BLaER1 (cell line): ENCODE data around the gene TNS1.
"Not testable (repeated sequence)": the region's sequence is repeated elsewhere in the genome, so short reads cannot be mapped to it uniquely, and the experiment has no call there.

Experiments used
- H3K27ac ChIP-seq: shearing (Covaris generic); formaldehyde crosslinking; 2 replicates; pipeline ENCODE4 v1.8.1; 2022
- H3K27me3 ChIP-seq: shearing (Covaris generic); formaldehyde crosslinking; 2 replicates; pipeline ENCODE4 v1.8.1; 2022
- H3K36me3 ChIP-seq: shearing (Covaris generic); formaldehyde crosslinking; 2 replicates; pipeline ENCODE4 v1.8.1; 2022
- H3K4me1 ChIP-seq: shearing (Covaris generic); formaldehyde crosslinking; 2 replicates; pipeline ENCODE4 v1.8.1; 2022
- H3K4me2 ChIP-seq: shearing (Covaris generic); formaldehyde crosslinking; 2 replicates; pipeline ENCODE4 v1.8.1; 2022
- H3K4me3 ChIP-seq: shearing (Covaris generic); formaldehyde crosslinking; 2 replicates; pipeline ENCODE4 v1.8.1; 2022
- H3K9ac ChIP-seq: shearing (Covaris generic); formaldehyde crosslinking; 2 replicates; pipeline ENCODE4 v1.8.1; 2022
- H3K9me3 ChIP-seq: shearing (Covaris generic); formaldehyde crosslinking; 2 replicates; pipeline ENCODE4 v1.8.1; 2022
- H4K20me1 ChIP-seq: shearing (Covaris generic); formaldehyde crosslinking; 2 replicates; pipeline ENCODE4 v1.8.1; 2022
- Cebpa-rat ChIP-seq: shearing (Covaris generic); IDR thresholded peaks from 2 replicates; pipeline ENCODE4 v1.8.1; 2022

Gene TNS1

GRCh38 chr2:218024336-218024735 lies 21.5 kb upstream of the TNS1 start:
- no peak for TF ChIP-seq Cebpa-rat
- H3K9ac ChIP-seq = 0 out of 2 replicates have a peak overlapping the region, but pooled peaks have one; percentile 9
- no peaks in the 10 kb centered on the region for H3K27me3 ChIP-seq
- peaks cover 100% of the 10 kb centered on the region for H3K4me1 ChIP-seq
- H3K9me3 ChIP-seq = no peaks in the 10 kb centered on the region
- H3K36me3 ChIP-seq = no peaks in the 10 kb centered on the region
- no peak overlapping the region for H3K4me3 ChIP-seq
- H3K27ac ChIP-seq = 0 out of 2 replicates have a peak overlapping the region, but pooled peaks have one; percentile 45
- no peaks in the 10 kb centered on the region for H4K20me1 ChIP-seq
- H3K4me2 ChIP-seq = peak overlapping the region; percentile 98

- Histone ChIP-seq H3K4me1 (peaks cover 100% of the 10 kb centered on the region), H3K27me3 (no peaks in the 10 kb centered on the region), H3K4me2 (peak overlapping the region; percentile 98), H3K4me3 (no peak overlapping the region), H4K20me1 (no peaks in the 10 kb centered on the region), H3K9ac (no peak overlapping the region), H3K36me3 (no peaks in the 10 kb centered on the region), H3K9me3 (no peaks in the 10 kb centered on the region), H3K27ac (peak overlapping the region; percentile 93)
- no peak for TF ChIP-seq Cebpa-rat
These were observed 20.8 kb upstream of the TNS1 start for GRCh38 chr2:218023636-218024035.

GRCh38 chr2:218022851-218023530 lies 20.2 kb upstream of the TNS1 start:
- H3K27ac ChIP-seq = peak overlapping the region; percentile 93
- H3K9ac ChIP-seq = no peak overlapping the region
- no peaks in the 10 kb centered on the region for H3K27me3 ChIP-seq
- no peaks in the 10 kb centered on the region for H3K9me3 ChIP-seq
- H4K20me1 ChIP-seq = no peaks in the 10 kb centered on the region
- no peak overlapping the region for H3K4me3 ChIP-seq
- no peak for TF ChIP-seq Cebpa-rat
- peak overlapping the region; percentile 98 for H3K4me2 ChIP-seq
- no peaks in the 10 kb centered on the region for H3K36me3 ChIP-seq
- peaks cover 100% of the 10 kb centered on the region for H3K4me1 ChIP-seq

GRCh38 chr2:218022131-218022850 lies 19.5 kb upstream of the TNS1 start:
- Histone ChIP-seq H3K4me1 (peaks cover 100% of the 10 kb centered on the region), H3K4me3 (no peak overlapping the region), H3K9ac (peak overlapping the region; percentile 82), H3K36me3 (no peaks in the 10 kb centered on the region), H3K27ac (peak overlapping the region; percentile 93), H3K4me2 (peak overlapping the region; percentile 98), H3K27me3 (no peaks in the 10 kb centered on the region), H4K20me1 (no peaks in the 10 kb centered on the region), H3K9me3 (no peaks in the 10 kb centered on the region)
- TF ChIP-seq Cebpa-rat = no peak

- Histone ChIP-seq H3K36me3 (no peaks in the 10 kb centered on the region), H3K4me1 (peaks cover 100% of the 10 kb centered on the region), H3K9ac (peak overlapping the region; percentile 82), H3K27ac (peak overlapping the region; percentile 93), H3K9me3 (no peaks in the 10 kb centered on the region), H4K20me1 (no peaks in the 10 kb centered on the region), H3K27me3 (no peaks in the 10 kb centered on the region), H3K4me2 (peak overlapping the region; percentile 98), H3K4me3 (peak overlapping the region; percentile 52; the same call in 1 of the 2 replicates)
- no peak for TF ChIP-seq Cebpa-rat
These were observed 18.8 kb upstream of the TNS1 start for GRCh38 chr2:218021536-218022071.

GRCh38 chr2:218020966-218021535 lies 18.3 kb upstream of the TNS1 start:
- peak; percentile 41; the same call in 1 of the 2 replicates for TF ChIP-seq Cebpa-rat
- H3K4me2 ChIP-seq = peak overlapping the region; percentile 98
- H3K4me3 ChIP-seq = peak overlapping the region; percentile 52
- peak overlapping the region; percentile 82 for H3K9ac ChIP-seq
- no peaks in the 10 kb centered on the region for H3K36me3 ChIP-seq
- H4K20me1 ChIP-seq = no peaks in the 10 kb centered on the region
- no peaks in the 10 kb centered on the region for H3K27me3 ChIP-seq
- H3K4me1 ChIP-seq = peaks cover 100% of the 10 kb centered on the region
- peak overlapping the region; percentile 93 for H3K27ac ChIP-seq
- H3K9me3 ChIP-seq = no peaks in the 10 kb centered on the region

GRCh38 chr2:218020281-218020680 lies 17.5 kb upstream of the TNS1 start:
- Histone ChIP-seq H4K20me1 (no peaks in the 10 kb centered on the region), H3K4me3 (peak overlapping the region; percentile 52), H3K27ac (peak overlapping the region; percentile 93), H3K4me2 (peak overlapping the region; percentile 98), H3K9me3 (no peaks in the 10 kb centered on the region), H3K36me3 (no peaks in the 10 kb centered on the region), H3K27me3 (no peaks in the 10 kb centered on the region), H3K9ac (peak overlapping the region; percentile 82), H3K4me1 (peaks cover 100% of the 10 kb centered on the region)
- no peak for TF ChIP-seq Cebpa-rat

GRCh38 chr2:218019411-218020060 lies 16.7 kb upstream of the TNS1 start:
- TF ChIP-seq Cebpa-rat = no peak
- peaks cover 100% of the 10 kb centered on the region for H3K4me1 ChIP-seq
- peak overlapping the region; percentile 52 for H3K4me3 ChIP-seq
- no peaks in the 10 kb centered on the region for H4K20me1 ChIP-seq
- no peaks in the 10 kb centered on the region for H3K9me3 ChIP-seq
- no peaks in the 10 kb centered on the region for H3K36me3 ChIP-seq
- H3K27ac ChIP-seq = peak overlapping the region; percentile 93
- peak overlapping the region; percentile 82 for H3K9ac ChIP-seq
- peak overlapping the region; percentile 98 for H3K4me2 ChIP-seq
- no peaks in the 10 kb centered on the region for H3K27me3 ChIP-seq

- H3K4me3 ChIP-seq, H3K36me3 ChIP-seq, H3K27me3 ChIP-seq, H3K9me3 ChIP-seq, H4K20me1 ChIP-seq: not testable (repeated sequence)
- Histone ChIP-seq H3K9ac (peak overlapping the region; percentile 82), H3K4me2 (peak overlapping the region; percentile 98), H3K4me1 (peaks cover 100% of the 10 kb centered on the region), H3K27ac (peak overlapping the region; percentile 93)
These were observed 16.0 kb upstream of the TNS1 start for GRCh38 chr2:218018842-218019125.
